ENCODE measurements around the gene SEMA6A. TPM values are rescaled to one million over a fixed set of nuclear protein-coding genes. Genes with fewer than 3 reads are reported as not detected.

Gene SEMA6A, protein sequence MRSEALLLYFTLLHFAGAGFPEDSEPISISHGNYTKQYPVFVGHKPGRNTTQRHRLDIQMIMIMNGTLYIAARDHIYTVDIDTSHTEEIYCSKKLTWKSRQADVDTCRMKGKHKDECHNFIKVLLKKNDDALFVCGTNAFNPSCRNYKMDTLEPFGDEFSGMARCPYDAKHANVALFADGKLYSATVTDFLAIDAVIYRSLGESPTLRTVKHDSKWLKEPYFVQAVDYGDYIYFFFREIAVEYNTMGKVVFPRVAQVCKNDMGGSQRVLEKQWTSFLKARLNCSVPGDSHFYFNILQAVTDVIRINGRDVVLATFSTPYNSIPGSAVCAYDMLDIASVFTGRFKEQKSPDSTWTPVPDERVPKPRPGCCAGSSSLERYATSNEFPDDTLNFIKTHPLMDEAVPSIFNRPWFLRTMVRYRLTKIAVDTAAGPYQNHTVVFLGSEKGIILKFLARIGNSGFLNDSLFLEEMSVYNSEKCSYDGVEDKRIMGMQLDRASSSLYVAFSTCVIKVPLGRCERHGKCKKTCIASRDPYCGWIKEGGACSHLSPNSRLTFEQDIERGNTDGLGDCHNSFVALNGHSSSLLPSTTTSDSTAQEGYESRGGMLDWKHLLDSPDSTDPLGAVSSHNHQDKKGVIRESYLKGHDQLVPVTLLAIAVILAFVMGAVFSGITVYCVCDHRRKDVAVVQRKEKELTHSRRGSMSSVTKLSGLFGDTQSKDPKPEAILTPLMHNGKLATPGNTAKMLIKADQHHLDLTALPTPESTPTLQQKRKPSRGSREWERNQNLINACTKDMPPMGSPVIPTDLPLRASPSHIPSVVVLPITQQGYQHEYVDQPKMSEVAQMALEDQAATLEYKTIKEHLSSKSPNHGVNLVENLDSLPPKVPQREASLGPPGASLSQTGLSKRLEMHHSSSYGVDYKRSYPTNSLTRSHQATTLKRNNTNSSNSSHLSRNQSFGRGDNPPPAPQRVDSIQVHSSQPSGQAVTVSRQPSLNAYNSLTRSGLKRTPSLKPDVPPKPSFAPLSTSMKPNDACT
- 0.12 and 0.44 TPM in 2 replicates for total RNA-seq

DNA sequence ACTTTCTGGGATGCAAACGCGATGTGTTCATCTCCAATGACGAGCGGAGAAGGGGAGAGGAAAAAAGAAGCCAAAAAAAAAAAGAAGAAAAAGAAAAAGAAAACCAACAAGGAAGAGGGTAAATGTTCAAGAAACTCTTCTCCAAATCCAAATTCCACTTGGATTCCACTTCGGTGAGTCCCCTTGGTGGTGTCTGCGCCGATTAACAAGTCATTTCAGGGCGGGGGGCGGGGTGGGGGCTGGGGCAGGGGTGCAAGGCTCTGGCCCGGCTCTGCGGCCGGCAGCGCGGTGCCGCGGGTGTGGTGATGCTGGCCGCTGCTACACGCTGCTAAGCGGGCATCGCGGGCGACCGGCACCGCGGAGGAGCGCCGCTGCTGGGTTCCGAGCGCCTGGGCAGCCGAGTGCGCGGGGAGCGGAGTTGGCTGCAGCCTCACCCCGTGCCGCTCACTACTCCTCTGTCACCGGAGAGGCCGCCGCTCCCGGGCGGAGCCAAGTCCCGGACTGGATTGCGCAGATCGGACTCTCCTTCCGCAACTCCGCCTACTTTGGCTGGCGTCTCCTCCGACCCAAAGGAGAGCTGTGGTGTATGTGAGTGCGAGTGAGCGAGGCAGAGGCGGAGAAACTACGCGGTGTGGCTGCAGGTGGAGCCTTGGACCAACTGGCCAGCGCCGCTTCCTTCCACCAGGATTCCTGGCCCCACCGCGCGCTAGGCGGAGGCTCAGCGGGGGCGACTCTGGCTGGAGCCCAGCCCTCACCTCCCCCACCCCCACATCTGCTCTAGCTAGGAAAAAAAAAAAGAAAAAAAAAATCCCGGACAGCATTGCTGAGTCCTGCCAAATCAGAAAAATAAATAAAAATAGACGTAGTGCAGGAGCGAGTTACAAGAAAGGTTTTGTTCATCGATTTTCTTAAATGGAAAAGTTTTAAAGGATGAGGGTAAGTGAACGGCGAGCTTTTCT, at the start of gene SEMA6A:
SEMA6A (minus strand) TSS at position 457 of the 959 bp plus-strand sequence. CDS start 69,879 bp downstream, outside the sequence.

